Embryonic facial prominence (tissue), 1 donor: ENCODE data around the gene CYP4Z1.
"Not testable (repeated sequence)": the region's sequence is repeated elsewhere in the genome, so short reads cannot be mapped to it uniquely, and the experiment has no call there.

ENCODE experiments used
- DNase-seq: peaks from one replicate; pipeline ENCODE4 v3.0.0-alpha.2; 2016; ENCODE audit errors: extremely low spot score

CYP4Z1 gene

DNA sequence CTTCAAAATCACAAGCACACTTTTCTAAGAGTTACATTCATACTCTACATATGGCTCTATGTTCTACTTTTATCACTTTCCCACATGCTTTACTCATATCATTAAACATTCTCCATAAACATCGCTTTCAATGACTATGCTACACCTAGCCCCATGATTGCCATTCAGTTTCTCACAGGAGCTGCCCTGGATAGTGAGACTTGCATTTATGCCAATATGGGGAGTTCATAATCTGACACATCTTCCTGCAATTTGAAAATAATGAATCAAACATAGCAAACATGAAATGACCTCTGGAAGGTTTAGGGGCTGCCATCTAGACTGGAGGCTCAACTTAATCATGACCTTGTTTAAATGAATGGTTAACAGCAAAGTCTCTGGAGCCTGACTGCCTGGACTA, 61.2 kb downstream of the CYP4Z1 start:
- no peak for DNase-seq

DNA sequence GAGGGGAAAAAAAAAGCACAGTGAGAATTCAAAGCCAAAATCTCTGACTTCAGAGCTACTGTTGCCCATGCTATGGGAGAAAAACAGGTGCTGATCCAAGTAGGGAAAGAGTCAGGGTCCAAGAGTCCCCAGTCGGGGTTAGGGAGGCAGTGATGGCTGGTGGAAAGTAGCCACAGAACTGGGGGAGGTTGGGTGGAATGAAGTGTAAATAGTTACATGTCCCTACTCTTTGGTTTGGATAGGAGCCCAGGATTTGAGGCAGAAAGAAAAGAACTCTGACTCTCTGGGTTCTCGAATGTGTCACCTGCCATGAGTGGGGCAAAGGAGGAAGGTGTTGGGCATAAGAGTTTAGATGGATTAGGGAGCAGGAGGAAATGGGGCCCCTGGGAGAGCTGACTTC, 61.8 kb downstream of the CYP4Z1 start:
- DNase-seq: not testable (repeated sequence)

- DNase-seq: not testable (repeated sequence)
Measured at GRCh38 chr1:47129489-47130230, 62.6 kb downstream of the CYP4Z1 start.

DNA sequence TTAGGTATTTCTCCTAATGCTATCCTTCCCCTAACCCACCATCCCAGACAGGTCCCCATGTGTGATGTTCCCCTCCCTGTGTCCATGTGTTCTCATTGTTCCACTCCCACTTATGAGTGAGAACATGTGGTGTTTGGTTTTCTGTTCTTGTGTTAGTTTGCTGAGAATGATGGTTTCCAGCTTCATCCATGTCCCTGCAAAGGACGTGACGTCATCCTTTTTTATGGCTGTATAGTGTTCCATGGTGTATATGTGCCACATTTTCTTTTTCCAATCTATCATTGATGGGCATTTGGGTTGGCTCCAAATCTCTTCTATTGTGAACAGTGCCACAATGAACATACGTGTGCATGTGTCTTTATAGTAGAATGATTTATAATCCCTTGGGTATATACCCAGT, 65.6 kb downstream of the CYP4Z1 start:
- DNase-seq: not testable (repeated sequence)

DNA sequence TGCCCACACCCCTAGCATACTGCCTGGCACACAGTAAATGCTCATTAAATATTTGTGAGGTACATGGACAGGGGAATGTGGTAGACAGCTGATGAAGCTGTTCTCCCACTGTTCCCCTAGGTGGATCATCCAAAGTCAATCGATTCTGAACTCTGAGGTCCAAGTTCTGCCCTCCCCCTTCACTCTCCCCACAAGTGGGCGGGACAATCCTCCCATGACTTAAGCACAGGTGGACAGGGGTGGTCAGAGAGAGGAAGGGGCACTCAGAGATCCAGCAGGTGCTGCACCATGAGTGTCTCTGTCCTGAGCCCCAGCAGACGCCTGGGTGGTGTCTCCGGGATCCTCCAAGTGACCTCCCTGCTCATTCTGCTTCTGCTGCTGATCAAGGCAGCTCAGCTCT, 70.2 kb downstream of the CYP4Z1 start, which contains the start of gene CYP4A22:
Gene CYP4A22 (plus strand): TSS at position 244 of the 400 bp plus-strand sequence. CDS start 45 bp downstream, at position 289.
- no peak for DNase-seq

- DNase-seq: no peak
Measured at GRCh38 chr1:47137925-47138615, 71.0 kb downstream of the CYP4Z1 start.

- not testable (repeated sequence) for DNase-seq
Measured at GRCh38 chr1:47140358-47140757, 73.3 kb downstream of the CYP4Z1 start.

DNA sequence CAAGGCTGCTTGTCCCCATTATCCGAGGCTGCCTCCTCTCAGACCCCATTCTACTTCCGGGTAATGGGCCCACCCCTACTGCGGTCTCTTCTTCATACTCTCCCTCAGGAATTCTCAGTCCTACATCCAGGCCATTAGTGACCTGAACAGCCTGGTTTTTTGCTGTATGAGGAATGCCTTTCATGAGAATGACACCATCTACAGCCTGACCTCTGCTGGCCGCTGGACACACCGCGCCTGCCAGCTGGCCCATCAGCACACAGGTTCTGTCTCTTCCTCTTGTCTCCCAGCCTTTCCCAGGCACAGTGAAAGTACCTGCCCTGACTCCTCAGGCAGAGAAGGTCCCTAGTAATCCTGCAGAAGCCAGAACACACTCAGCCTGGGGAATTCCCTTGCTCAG, 76.6 kb downstream of the CYP4Z1 start:
- DNase-seq: not testable (repeated sequence)

DNA sequence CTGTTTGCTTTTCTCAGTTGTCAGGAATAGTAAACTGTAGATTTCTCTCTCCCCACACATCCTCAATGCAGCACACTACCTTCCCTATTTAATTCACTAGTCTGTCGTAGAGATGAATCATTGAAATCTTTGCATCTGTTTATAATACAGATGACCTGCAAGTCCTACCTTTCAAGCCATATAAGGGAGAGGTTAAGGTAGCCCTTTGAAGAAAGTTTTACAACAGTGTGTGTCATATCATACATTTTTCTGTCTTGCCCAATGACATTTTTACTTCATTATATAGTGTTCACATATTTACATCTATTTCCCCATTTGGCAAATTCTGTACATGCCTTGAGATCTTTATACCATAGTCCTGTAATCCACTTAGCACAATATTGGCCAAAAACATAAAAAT, 79.5 kb downstream of the CYP4Z1 start:
- not testable (repeated sequence) for DNase-seq

DNA sequence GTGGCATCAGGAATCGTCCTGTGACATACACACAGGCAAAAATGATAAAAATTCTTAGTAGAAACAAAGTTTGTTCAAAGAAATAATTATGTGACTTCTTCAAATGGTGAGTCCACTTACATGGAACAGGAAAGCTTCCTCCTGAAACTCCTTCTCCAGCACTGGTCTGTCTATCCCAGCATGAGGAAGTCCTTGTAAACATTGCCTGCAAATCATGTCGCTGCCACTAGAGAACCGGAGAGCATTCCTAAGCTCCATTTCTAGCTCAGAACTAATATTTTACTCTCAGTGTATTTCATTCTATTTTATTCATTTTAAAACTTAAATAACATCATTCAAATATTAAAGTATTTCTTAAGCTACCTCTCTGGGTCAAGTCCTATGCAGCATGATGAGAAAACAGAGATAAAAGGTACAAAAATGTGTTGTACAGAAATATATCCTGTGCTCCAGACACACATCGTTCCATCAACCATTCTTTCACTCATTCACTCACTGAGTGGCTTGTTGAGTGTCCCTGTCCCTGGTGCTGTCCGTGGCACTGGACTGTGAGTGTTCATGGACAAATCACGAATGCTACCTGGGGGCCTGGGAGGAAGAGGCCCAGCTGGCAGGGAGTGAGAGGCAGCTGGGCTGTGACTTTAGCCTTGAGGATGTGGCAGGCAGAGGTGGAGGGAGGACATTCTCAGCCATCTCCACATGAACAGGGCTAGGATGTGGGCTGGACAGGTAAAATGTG, 80.2 kb downstream of the CYP4Z1 start:
- DNase-seq: no peak

DNA sequence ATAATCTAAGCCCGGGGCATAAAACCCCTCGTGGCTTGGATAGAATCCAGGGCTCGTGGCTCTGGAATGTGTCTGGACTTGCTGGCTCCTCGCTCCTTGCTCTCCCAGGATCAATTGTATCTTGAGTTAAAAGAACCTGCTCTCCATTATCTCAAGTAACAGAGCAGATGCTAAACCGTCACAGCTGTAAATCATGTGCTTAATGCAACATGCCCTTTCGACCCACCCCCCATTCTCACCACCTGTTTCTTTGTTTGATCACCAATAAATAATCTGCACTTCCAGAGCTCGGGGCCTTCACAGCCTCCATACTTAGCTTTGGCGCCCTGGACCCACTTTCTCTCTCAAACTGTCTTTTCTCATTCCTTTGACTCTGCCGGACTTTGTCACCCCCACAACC, 82.1 kb downstream of the CYP4Z1 start:
- DNase-seq: not testable (repeated sequence)

- not testable (repeated sequence) for DNase-seq
Measured at GRCh38 chr1:47156457-47156856, 89.4 kb downstream of the CYP4Z1 start.

DNA sequence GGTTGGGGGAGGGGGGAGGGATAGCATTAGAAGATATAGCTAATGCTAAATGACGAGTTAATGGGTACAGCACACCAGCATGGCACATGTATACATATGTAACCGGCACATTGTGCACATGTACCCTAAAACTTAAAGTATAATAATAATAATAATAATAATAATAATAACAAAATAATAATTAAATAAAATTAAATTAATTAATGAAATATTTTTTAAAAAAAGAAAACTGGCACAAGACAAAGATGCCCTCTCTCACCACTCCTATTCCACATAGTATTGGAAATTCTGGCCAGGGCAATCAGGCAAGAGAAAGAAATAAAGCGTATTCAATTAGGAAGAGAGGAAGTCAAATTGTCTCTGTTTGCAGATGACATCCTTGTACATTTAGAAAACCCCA, 90.9 kb downstream of the CYP4Z1 start:
- not testable (repeated sequence) for DNase-seq

- no peak for DNase-seq
Measured at GRCh38 chr1:47160716-47161115, 93.7 kb downstream of the CYP4Z1 start.

DNA sequence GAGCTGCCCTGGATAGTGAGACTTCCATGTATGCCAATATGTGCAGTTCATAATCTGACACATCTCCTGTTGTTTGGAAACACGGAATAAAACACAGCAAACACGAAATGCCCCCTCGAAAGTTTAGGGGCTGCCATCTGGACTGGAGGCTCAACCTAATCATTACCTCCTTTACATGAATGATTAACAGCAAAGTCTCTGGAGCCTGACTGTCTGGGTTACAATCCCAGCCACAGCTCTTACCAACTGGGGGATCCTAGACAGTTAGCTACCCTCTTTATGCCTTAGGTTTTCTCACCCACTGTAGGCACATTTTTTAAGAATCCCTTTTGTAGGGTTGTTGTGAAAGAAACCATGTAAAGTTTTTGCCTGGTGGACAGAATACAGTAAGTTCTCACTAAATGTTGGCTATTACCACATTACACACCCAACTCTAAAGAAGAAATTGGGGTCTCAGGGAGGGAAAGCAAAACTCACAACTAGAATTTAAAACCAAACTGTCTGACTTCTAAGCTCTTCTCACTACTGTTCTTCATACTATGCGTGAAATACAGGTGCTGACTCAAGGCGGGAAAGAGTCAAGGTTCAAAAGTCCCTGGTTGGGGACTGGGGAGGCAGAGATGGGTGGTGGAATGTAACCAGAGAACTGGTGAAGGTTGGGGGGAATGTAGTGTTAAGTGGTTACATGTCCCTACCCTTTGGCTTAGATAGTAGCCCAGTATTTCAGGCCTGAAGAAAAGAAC, 94.4 kb downstream of the CYP4Z1 start:
- no peak for DNase-seq

- no peak for DNase-seq
Measured at GRCh38 chr1:47164552-47164951, 97.5 kb downstream of the CYP4Z1 start.
